ENCODE measurements around the gene MBP.
"Not testable (repeated sequence)": the region's sequence is repeated elsewhere in the genome, so short reads cannot be mapped to it uniquely, and the experiment has no call there.

DNA sequence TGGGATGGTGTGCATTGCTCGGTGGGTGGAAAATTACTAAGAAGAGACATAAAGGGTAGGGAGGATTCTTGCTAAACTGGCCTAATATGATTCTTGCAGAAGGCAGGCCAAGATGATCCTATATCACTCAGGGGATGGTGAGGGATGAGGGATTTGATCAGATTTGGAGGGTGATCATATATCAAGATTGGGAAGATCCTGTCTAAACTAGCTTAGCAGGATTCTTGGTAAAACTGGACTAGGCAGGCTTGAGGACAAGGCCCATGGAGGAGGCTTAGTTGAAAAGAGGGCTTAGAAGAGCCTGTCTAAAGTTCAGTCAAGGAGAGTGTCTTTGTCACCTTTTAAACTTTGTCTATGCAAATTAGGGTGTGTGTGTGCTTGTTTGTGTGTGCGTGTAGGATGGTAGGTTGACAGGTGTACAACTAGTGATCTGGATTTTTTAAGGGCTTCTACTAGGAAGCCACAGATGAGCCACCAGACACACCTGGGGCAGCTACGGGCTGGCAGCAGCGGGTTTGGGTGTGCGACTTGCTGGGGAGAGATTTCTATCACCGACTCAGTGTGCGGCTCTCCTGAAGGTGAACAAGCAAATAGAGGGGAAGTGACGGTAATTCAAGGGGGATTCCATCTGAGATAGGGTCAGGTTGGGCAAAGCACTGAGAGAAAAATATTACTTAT lies 142.1 kb downstream of the MBP start:
- TF ChIP-seq, protein P1, sequence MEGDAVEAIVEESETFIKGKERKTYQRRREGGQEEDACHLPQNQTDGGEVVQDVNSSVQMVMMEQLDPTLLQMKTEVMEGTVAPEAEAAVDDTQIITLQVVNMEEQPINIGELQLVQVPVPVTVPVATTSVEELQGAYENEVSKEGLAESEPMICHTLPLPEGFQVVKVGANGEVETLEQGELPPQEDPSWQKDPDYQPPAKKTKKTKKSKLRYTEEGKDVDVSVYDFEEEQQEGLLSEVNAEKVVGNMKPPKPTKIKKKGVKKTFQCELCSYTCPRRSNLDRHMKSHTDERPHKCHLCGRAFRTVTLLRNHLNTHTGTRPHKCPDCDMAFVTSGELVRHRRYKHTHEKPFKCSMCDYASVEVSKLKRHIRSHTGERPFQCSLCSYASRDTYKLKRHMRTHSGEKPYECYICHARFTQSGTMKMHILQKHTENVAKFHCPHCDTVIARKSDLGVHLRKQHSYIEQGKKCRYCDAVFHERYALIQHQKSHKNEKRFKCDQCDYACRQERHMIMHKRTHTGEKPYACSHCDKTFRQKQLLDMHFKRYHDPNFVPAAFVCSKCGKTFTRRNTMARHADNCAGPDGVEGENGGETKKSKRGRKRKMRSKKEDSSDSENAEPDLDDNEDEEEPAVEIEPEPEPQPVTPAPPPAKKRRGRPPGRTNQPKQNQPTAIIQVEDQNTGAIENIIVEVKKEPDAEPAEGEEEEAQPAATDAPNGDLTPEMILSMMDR (CRISPR knock-in tag; IDR thresholded peaks at IDR 0.05): not testable (repeated sequence)
- TF ChIP-seq, protein P2, sequence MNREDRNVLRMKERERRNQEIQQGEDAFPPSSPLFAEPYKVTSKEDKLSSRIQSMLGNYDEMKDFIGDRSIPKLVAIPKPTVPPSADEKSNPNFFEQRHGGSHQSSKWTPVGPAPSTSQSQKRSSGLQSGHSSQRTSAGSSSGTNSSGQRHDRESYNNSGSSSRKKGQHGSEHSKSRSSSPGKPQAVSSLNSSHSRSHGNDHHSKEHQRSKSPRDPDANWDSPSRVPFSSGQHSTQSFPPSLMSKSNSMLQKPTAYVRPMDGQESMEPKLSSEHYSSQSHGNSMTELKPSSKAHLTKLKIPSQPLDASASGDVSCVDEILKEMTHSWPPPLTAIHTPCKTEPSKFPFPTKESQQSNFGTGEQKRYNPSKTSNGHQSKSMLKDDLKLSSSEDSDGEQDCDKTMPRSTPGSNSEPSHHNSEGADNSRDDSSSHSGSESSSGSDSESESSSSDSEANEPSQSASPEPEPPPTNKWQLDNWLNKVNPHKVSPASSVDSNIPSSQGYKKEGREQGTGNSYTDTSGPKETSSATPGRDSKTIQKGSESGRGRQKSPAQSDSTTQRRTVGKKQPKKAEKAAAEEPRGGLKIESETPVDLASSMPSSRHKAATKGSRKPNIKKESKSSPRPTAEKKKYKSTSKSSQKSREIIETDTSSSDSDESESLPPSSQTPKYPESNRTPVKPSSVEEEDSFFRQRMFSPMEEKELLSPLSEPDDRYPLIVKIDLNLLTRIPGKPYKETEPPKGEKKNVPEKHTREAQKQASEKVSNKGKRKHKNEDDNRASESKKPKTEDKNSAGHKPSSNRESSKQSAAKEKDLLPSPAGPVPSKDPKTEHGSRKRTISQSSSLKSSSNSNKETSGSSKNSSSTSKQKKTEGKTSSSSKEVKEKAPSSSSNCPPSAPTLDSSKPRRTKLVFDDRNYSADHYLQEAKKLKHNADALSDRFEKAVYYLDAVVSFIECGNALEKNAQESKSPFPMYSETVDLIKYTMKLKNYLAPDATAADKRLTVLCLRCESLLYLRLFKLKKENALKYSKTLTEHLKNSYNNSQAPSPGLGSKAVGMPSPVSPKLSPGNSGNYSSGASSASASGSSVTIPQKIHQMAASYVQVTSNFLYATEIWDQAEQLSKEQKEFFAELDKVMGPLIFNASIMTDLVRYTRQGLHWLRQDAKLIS (CRISPR knock-in tag; IDR thresholded peaks at IDR 0.05): not testable (repeated sequence)
- not testable (repeated sequence) for TF ChIP-seq ZNF337 (CRISPR knock-in tag; IDR thresholded peaks at IDR 0.05; ENCODE audit: borderline replicate concordance, low read depth); KAT8 (CRISPR knock-in tag; IDR thresholded peaks at IDR 0.05); NR3C1 (CRISPR knock-in tag; IDR thresholded peaks at IDR 0.05); HNRNPL (IDR thresholded peaks at IDR 0.05; ENCODE audit: low read depth, low read length); ZNF441 (CRISPR knock-in tag; IDR thresholded peaks at IDR 0.05; ENCODE audit: borderline replicate concordance)
- TF ChIP-seq, protein P3, sequence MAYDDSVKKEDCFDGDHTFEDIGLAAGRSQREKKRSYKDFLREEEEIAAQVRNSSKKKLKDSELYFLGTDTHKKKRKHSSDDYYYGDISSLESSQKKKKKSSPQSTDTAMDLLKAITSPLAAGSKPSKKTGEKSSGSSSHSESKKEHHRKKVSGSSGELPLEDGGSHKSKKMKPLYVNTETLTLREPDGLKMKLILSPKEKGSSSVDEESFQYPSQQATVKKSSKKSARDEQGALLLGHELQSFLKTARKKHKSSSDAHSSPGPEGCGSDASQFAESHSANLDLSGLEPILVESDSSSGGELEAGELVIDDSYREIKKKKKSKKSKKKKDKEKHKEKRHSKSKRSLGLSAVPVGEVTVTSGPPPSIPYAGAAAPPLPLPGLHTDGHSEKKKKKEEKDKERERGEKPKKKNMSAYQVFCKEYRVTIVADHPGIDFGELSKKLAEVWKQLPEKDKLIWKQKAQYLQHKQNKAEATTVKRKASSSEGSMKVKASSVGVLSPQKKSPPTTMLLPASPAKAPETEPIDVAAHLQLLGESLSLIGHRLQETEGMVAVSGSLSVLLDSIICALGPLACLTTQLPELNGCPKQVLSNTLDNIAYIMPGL (CRISPR knock-in tag; IDR thresholded peaks at IDR 0.05; ENCODE audit: borderline replicate concordance in 1 of 2, low read depth in 1 of 2): not testable (repeated sequence)

Measured in HepG2 (cell line).